ENCODE results near the gene PKN2.
"Not testable (repeated sequence)": the region's sequence is repeated elsewhere in the genome, so short reads cannot be mapped to it uniquely, and the experiment has no call there.

PKN2 gene

DNA sequence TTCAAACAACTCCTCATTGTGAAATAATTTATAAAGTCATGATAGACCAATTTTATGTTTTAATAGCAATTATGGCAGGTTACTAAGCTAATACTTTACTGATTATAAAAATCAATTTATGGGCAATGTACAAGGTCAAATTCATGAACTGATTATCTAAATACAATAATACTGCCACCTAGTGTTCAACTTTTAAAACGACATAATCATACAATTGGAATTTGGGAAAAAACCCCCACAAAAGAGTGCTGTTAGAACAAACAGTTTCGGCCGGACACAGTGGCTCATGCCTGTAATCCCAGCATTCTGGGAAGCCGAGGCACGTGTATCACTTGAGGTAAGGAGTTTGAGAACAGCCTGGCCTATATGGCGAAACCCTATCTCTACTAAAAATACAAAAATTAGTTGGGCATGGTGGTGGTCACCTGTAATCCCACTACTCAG, 193.3 kb downstream of the PKN2 start:
- DNase-seq (ENCODE audit: low read depth), result peak; percentile 31
- TF ChIP-seq POLR2A (IDR thresholded peaks at IDR 0.05; ENCODE audit: extremely low read depth, insufficient read length) (no peak), MYC (IDR thresholded peaks at IDR 0.05; ENCODE audit: low read depth, low read length) (no peak), CTCF (IDR thresholded peaks at IDR 0.05; ENCODE audit: low read depth, low read length) (peak; percentile 6)
- TF ChIP-seq, protein P1, sequence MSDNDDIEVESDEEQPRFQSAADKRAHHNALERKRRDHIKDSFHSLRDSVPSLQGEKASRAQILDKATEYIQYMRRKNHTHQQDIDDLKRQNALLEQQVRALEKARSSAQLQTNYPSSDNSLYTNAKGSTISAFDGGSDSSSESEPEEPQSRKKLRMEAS (IDR thresholded peaks at IDR 0.05; ENCODE audit: low read depth, low read length), result no peak
- no peak overlapping the region for H3K4me3 ChIP-seq (ENCODE audit: low read depth, low read length)

- DNase-seq (ENCODE audit: low read depth), result no peak
- H3K4me3 ChIP-seq (ENCODE audit: low read depth, low read length), result no peak overlapping the region
- TF ChIP-seq MYC (IDR thresholded peaks at IDR 0.05; ENCODE audit: low read depth, low read length), result no peak
- no peak for TF ChIP-seq POLR2A (IDR thresholded peaks at IDR 0.05; ENCODE audit: extremely low read depth, insufficient read length)
- TF ChIP-seq, protein P1 (IDR thresholded peaks at IDR 0.05; ENCODE audit: low read depth, low read length), result no peak
- TF ChIP-seq CTCF (IDR thresholded peaks at IDR 0.05; ENCODE audit: low read depth, low read length), result no peak
These were observed 193.8 kb downstream of the PKN2 start for GRCh38 chr1:88877911-88878310.

DNA sequence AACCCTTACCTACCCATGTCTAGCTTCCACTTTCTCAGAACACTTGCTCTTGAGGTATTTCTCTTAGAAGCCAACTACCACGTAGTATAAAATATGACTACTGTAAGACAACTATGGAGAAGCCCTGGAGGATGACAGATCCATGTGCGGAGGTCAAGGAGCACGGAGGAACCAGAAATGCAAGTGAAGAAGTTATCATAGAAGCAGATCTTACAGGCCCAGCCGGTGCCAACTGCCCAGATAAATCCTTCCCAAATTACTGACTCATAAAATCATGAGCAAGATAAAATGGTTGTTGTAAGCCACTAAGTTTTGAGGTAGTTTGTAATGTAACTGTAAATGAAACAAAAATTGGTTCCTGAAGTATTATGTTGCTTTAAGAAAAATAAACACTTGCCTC, 194.7 kb downstream of the PKN2 start:
- no peak overlapping the region for H3K4me3 ChIP-seq (ENCODE audit: low read depth, low read length)
- DNase-seq (ENCODE audit: low read depth), result no peak
- TF ChIP-seq CTCF (IDR thresholded peaks at IDR 0.05; ENCODE audit: low read depth, low read length), result no peak
- TF ChIP-seq, protein P1 (IDR thresholded peaks at IDR 0.05; ENCODE audit: low read depth, low read length), result no peak
- TF ChIP-seq POLR2A (IDR thresholded peaks at IDR 0.05; ENCODE audit: extremely low read depth, insufficient read length), result no peak
- no peak for TF ChIP-seq MYC (IDR thresholded peaks at IDR 0.05; ENCODE audit: low read depth, low read length)

DNA sequence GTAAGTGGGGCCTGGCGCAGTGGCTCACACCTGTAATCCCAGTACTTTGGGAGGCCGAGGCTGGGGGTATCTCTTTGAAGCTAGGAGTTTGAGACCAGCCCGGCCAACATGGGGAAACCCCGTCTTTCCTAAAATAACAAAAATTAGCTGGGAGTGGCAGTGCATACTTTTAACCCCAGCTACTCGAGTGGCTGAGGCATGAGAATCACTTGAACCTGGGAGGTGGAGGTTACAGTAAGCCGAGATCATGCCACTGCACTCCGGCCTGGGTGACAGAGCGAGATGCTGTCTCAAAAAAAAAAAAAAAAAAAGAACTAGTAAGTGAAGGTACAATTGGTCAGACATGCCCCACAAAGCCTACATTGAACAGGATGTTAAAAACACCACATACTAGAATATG, 196.6 kb downstream of the PKN2 start:
- not testable (repeated sequence) for H3K4me3 ChIP-seq (ENCODE audit: low read depth, low read length); DNase-seq (ENCODE audit: low read depth)

GRCh38 chr1:88883156-88883555, 199.1 kb downstream of the PKN2 start:
- H3K4me3 ChIP-seq (ENCODE audit: low read depth, low read length), result no peak overlapping the region
- TF ChIP-seq CTCF (IDR thresholded peaks at IDR 0.05; ENCODE audit: low read depth, low read length) (no peak), POLR2A (IDR thresholded peaks at IDR 0.05; ENCODE audit: extremely low read depth, insufficient read length) (no peak), MYC (IDR thresholded peaks at IDR 0.05; ENCODE audit: low read depth, low read length) (no peak)
- TF ChIP-seq, protein P1 (IDR thresholded peaks at IDR 0.05; ENCODE audit: low read depth, low read length), result no peak
- DNase-seq (ENCODE audit: low read depth), result no peak
